GM19239 (cell line): Measurements from ENCODE around the gene SNX14.

Experiments used
- DNase-seq: peaks from one replicate; pipeline ENCODE4 v3.0.0; 2011; ENCODE audit warnings: low spot score; ENCODE audit not compliant: insufficient read length
- FAIRE-seq: peaks from 2 replicates; lab custom pipeline; 2011; peaks lifted over from hg19 to GRCh38; lab: Jason Lieb, UNC

SNX14 gene

DNA sequence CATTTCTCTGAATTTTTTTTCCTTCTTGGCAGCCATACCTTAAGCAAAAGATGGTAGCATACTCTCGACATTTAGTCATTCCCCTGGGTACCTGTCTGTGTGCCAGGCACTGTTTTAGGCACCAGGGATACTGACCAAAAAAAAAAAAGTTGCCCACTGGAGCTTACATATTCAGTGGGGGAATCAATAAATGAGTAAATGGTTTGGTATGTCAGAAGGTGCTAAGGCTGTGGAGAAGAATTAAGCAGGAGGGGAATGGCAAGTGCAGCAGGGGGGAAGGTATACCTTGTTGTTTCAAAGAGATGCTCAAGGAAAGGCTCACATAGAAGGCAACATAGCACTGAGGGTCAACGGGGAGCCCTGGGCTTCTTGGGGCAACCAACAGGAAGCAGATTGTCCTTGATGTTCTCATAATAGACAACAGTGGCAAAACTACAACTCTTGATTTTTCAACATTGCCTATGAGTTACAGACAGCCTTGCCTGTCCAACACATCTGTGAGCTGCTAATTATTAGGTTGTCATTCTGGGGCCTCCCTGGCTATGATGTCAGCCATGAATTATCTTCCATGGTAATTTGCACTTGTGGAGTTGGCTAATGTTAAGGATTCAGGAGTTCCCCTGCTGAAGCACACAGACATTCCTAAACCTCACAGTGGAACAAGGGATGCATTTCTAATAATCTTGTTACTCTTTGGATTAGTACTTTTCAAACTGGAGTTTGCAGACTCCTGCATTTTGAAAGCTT lies 124.2 kb downstream of the SNX14 start:
- DNase-seq (no peak), FAIRE-seq (no peak)

GRCh38 chr6:85468326-85468725 lies 125.3 kb downstream of the SNX14 start:
- DNase-seq (no peak), FAIRE-seq (no peak)

- no peak for DNase-seq
- no peak for FAIRE-seq
These were observed 127.9 kb downstream of the SNX14 start for GRCh38 chr6:85465762-85466161.

DNA sequence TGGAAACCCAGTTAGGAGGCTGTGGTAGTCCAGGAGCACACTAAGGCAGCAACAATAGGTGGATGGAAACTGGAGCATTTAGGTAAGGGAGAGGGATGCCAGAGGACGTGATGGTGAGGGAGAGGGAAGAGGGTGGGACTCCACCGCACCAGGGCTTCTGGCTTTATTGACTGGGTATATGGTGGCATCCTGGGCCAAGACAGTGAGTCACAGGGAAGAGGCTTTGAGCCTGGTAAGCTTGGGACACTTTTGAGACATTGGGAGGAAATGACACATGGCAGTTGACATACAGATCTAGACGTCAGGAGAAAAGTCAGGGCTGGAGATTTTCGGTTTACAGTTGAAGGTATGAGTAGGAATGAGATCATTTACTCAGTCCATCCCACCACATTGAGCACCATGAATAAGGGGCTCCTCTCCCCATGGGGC lies 128.9 kb downstream of the SNX14 start:
- FAIRE-seq = no peak
- no peak for DNase-seq

DNA sequence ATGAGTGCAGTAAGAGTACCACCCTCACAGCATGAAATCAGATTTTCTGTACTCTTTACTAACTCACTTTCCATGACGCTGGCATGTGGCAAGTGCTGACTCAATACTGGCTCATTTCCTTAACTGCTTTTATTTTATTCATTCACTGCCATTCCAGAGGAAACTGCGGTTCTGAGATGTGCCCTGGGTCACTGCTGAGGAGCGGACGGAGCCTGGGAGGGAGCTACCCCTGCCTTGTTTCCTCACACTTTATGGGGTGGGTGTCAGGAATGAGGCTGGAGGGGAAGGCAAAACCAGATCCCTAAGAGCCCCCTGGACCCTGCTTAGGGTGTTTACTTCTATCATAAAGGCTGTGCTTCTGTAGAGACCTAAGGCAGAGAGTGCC lies 129.4 kb downstream of the SNX14 start:
- FAIRE-seq (no peak), DNase-seq (no peak)

- no peak for DNase-seq
- no peak for FAIRE-seq
These were observed 129.9 kb downstream of the SNX14 start for GRCh38 chr6:85463621-85464259.

DNA sequence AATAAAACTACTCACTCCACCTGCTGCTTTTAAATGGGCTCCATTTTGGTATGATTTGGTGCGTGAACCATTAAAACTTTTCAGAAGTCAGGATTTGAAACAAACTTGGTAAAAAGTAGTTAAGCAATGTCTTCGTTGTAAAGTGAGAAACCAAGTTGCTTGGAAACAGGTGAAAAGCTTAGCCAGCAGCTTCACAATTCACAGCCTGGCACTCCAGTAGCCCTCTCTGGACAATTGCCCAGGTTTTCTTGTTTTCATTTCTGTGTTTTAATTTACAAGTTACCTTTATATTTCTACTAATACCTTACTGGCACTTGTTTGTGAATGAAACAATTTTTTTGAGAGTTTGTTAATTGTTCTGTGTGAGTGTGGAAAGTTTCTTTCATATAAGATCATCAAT lies 131.0 kb downstream of the SNX14 start:
- no peak for FAIRE-seq
- no peak for DNase-seq

- FAIRE-seq (no peak), DNase-seq (no peak)
These were observed 131.9 kb downstream of the SNX14 start for GRCh38 chr6:85461798-85462170.

DNA sequence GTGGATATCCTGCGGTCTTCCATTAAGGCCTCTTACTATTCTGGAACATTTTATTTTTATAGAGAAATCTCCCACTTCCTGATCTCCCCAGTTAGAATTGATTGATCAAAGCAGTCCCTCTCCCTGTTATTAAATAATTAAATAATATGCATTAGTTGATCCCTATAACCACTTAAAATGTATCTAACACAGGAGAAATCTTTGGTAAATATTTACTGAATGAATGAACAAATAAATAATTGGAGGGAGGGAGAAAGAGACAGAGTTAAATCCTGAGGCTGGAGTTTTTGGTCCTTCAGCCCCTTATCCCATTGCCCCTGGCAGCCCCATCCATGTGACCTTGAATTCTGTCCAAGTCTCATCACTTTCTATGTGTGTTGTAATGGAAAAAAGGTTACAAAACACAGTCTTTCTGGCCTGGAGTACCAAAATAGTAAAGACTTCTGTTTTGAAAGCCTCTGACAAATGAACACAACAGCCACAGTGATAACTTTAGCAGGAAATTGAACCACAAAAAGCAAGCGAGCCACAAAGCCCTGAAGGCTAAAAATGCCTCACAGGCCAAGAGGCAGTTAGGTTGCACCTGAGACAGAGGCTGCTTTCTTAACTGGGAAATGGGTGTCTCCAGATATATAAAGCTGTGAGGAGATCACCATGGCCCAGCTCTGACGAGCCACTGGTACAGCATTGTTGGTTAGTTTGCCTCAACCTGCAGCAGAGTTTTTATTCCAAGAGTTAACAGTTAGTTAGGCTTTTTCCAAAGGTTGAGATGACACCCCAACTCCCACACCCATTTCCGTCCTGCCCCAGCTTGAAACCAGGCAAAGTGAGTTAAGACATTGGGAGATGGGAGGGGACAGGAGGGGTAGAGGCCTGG lies 132.5 kb downstream of the SNX14 start:
- DNase-seq (no peak), FAIRE-seq (peak; percentile 76)

- FAIRE-seq = peak; percentile 51
- no peak for DNase-seq
These were observed 133.3 kb downstream of the SNX14 start for GRCh38 chr6:85460154-85460920.

DNA sequence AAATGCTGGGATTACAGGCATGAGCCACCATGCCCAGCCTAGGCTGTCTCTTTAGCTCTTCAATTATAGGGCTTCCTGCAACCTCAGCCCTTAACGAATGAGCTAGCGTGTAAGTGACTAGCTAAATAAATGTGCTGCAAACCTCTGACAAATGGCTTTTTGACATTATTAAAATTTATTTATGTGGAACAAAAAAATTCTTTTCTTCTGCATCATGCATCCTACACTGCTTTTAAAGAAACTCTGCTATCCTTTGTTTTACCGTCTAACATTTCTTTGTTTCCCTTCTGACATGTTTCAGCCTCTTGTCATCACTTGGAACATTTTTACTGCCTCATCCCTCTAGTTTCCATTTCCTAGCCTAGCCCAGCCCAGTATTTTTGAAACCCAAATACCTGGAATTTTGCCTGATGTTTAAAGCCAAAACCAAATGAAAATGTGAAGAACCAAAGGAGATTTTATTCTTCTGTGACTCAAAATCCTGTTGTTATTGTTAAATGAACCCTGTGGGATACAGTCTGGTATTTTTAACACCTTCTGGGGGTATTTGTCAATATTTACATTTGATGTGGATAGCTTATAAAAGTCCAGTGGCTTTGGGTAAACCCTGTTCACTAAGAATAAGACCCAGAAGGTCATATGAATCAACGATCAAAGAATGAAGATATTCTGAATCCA lies 134.3 kb downstream of the SNX14 start:
- FAIRE-seq (no peak), DNase-seq (no peak)

DNA sequence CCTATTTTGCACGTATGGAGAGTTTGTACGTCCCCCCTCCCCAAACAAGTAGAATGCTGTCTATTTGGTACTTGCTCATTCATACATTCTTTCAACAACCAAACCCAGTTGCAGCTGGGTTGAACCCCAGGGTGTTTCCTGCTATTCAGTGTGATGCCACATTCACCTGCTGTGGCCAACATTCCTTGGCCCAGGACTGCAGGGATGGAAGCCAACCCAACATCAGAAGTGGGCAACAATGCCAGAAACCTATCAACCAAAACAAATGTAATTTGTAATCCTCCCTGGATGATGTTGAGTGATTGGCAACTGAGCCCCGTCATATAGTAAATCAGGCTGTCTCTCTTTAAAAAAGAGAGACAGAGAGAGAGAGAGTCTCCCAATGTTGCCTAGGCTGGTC lies 134.9 kb downstream of the SNX14 start:
- DNase-seq = no peak
- FAIRE-seq = no peak

DNA sequence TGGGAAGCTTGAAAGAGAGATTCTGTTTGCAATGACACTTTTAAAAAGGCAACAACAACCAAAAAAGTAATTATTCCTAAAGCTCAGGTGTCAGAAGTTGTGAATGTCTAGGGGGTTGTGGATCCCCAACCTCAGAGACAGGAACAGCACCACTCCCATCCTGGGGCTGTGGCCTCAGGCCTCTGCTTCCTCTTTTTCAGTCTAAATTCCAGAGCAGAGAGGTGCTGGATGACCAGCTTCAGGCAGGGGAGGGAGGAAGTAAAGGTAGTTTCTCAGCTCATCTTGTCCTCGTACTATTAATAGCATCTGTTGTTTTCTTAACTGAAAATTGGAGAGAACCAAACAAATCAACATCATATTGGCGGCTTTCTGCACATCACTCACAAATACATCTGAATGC lies 135.5 kb downstream of the SNX14 start:
- DNase-seq (no peak), FAIRE-seq (no peak)

DNA sequence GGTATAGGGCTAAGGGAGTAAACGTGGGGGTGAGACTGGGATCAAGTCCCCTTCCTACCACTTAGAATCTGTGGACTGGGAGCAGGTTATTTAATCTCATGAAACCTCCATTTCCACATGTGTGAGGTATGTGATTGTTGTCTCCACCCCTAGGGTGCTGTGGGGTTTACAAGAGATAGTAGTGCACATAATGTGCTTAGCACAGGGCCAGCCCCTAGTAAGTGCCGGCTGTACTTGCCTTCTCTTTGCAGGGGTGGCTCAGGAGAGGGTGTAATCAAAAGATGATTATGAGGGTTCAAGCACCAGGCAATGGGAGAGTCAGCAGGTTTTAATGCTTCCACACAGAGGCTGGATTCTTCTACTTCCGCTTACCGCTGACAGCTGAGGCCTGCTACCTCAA lies 136.9 kb downstream of the SNX14 start:
- FAIRE-seq (no peak), DNase-seq (no peak)
